HEK293 (cell line): ENCODE measurements around the gene TRAPPC2.

Source experiments
- CTCF ChIA-PET: fragments of 350-600 bp; formaldehyde crosslinking; extraction: SDS; loops from one replicate; lab custom pipeline; 2021; ENCODE audit warnings: antibody characterized with exemption; lab: Yijun Ruan, JAX
- POLR2A ChIA-PET: fragments of 300-600 bp; formaldehyde crosslinking; extraction: SDS; loops from one replicate; lab custom pipeline; 2020; ENCODE audit warnings: antibody characterized with exemption, inconsistent platforms; lab: Yijun Ruan, JAX
- H3K27ac ChIP-seq: fragments of 200-500 bp; sonication (Bioruptor generic); 2 replicates; pipeline ENCODE4 v1.5.1; 2014; ENCODE audit warnings: low read depth, low read length, control low read depth, inconsistent platforms; ENCODE audit errors: extremely low read depth
- H3K36me3 ChIP-seq, 2 experiments: fragments of 200-500 bp in 1 of 2; sonication (Bioruptor generic) in 1 of 2; 1 replicate in 1 of 2; 2 replicates in 1 of 2; pipeline ENCODE4 v1.5.1; 2014 to 2017; ENCODE audit warnings: inconsistent platforms in 2 of 2, low read length in 2 of 2; ENCODE audit not compliant: control insufficient read depth in 2 of 2, insufficient read depth in 1 of 2
- H3K4me1 ChIP-seq: fragments of 200-500 bp; sonication (Bioruptor generic); 2 replicates; pipeline ENCODE4 v1.5.1; 2014; ENCODE audit warnings: mild to moderate bottlenecking, low read length, inconsistent platforms; ENCODE audit not compliant: control insufficient read depth, insufficient read depth
- H3K4me3 ChIP-seq: 2 replicates; pipeline ENCODE4 v1.5.1; 2011; ENCODE audit warnings: low read depth, mild to moderate bottlenecking, control low read depth, low read length, moderate library complexity
- H3K9me3 ChIP-seq: fragments of 200-500 bp; sonication (Bioruptor generic); 2 replicates; pipeline ENCODE4 v1.5.1; 2014; ENCODE audit warnings: low read depth, low read length, inconsistent platforms; ENCODE audit not compliant: control insufficient read depth, insufficient read depth
- EGR2 ChIP-seq: fragments of 450-650 bp; formaldehyde crosslinking; IDR thresholded peaks from 2 replicates; pipeline ENCODE4 v1.5.1; 2016; ENCODE audit warnings: low read depth, missing biosample characterization, missing genetic modification characterization
- KLF1 ChIP-seq: fragments of 450-650 bp; formaldehyde crosslinking; IDR thresholded peaks from 2 replicates; pipeline ENCODE4 v1.5.1; 2016; ENCODE audit warnings: missing biosample characterization, missing genetic modification characterization
- MZF1 ChIP-seq: fragments of 450-650 bp; formaldehyde crosslinking; IDR thresholded peaks from 2 replicates; pipeline ENCODE4 v1.5.1; 2017; ENCODE audit warnings: missing biosample characterization, missing genetic modification characterization, borderline replicate concordance
- PRDM1 ChIP-seq: fragments of 450-650 bp; formaldehyde crosslinking; IDR thresholded peaks from 2 replicates; pipeline ENCODE4; 2016; ENCODE audit warnings: missing biosample characterization, missing genetic modification characterization
- RBAK ChIP-seq: fragments of 450-650 bp; formaldehyde crosslinking; IDR thresholded peaks from 2 replicates; pipeline ENCODE4 v1.5.1; 2016; ENCODE audit warnings: missing biosample characterization, missing genetic modification characterization
- SCRT2 ChIP-seq: fragments of 450-650 bp; formaldehyde crosslinking; IDR thresholded peaks from 2 replicates; pipeline ENCODE4 v1.5.1; 2016; ENCODE audit warnings: missing biosample characterization, missing genetic modification characterization
- SP7 ChIP-seq: fragments of 450-650 bp; formaldehyde crosslinking; IDR thresholded peaks from 2 replicates; pipeline ENCODE4 v1.5.1; 2016; ENCODE audit warnings: missing biosample characterization, missing genetic modification characterization
- ZBTB1 ChIP-seq: fragments of 450-650 bp; formaldehyde crosslinking; IDR thresholded peaks from 2 replicates; pipeline ENCODE4 v1.5.1; 2016; ENCODE audit warnings: missing biosample characterization, missing genetic modification characterization
- ZBTB17 ChIP-seq: fragments of 450-650 bp; formaldehyde crosslinking; IDR thresholded peaks from 2 replicates; pipeline ENCODE4 v1.5.1; 2016; ENCODE audit warnings: missing biosample characterization, missing genetic modification characterization
- ZBTB21 ChIP-seq: fragments of 450-650 bp; formaldehyde crosslinking; IDR thresholded peaks from 2 replicates; pipeline ENCODE4 v1.5.1; 2017; ENCODE audit warnings: missing biosample characterization, missing genetic modification characterization
- ZNF24 ChIP-seq: fragments of 450-650 bp; formaldehyde crosslinking; IDR thresholded peaks from 2 replicates; pipeline ENCODE4 v1.5.1; 2016; ENCODE audit warnings: missing biosample characterization, missing genetic modification characterization
- ZNF248 ChIP-seq: fragments of 450-650 bp; formaldehyde crosslinking; IDR thresholded peaks from 2 replicates; pipeline ENCODE4 v1.5.1; 2017; ENCODE audit warnings: missing biosample characterization, missing genetic modification characterization
- ZNF324 ChIP-seq: fragments of 450-650 bp; formaldehyde crosslinking; IDR thresholded peaks from 2 replicates; pipeline ENCODE4 v1.5.1; 2016; ENCODE audit warnings: missing biosample characterization, missing genetic modification characterization
- ZNF335 ChIP-seq: fragments of 450-650 bp; formaldehyde crosslinking; conservative IDR thresholded peaks from 2 replicates; pipeline ENCODE4 v1.5.1; 2016; ENCODE audit warnings: missing biosample characterization, missing genetic modification characterization
- ZNF366 ChIP-seq: fragments of 450-650 bp; formaldehyde crosslinking; conservative IDR thresholded peaks from 2 replicates; pipeline ENCODE4 v1.5.1; 2016; ENCODE audit warnings: missing biosample characterization, missing genetic modification characterization
- ZNF426 ChIP-seq: fragments of 450-650 bp; formaldehyde crosslinking; IDR thresholded peaks from 2 replicates; pipeline ENCODE4 v1.5.1; 2017; ENCODE audit warnings: missing biosample characterization, missing genetic modification characterization, mild to moderate bottlenecking, inconsistent platforms, moderate library complexity
- ZNF623 ChIP-seq: fragments of 450-650 bp; formaldehyde crosslinking; IDR thresholded peaks from 2 replicates; pipeline ENCODE4 v1.5.1; 2016; ENCODE audit warnings: missing biosample characterization, missing genetic modification characterization
- ZNF660 ChIP-seq: fragments of 450-650 bp; IDR thresholded peaks from 2 replicates; pipeline ENCODE4 v1.5.1; 2018; ENCODE audit warnings: missing biosample characterization, mild to moderate bottlenecking, missing genetic modification characterization
- ZNF777 ChIP-seq: fragments of 450-650 bp; formaldehyde crosslinking; IDR thresholded peaks from 2 replicates; pipeline ENCODE4 v1.5.1; 2017; ENCODE audit warnings: missing biosample characterization, missing genetic modification characterization, borderline replicate concordance
- TF ChIP-seq, protein P1 (sequence below): fragments of 450-650 bp; formaldehyde crosslinking; IDR thresholded peaks from 2 replicates; pipeline ENCODE4 v1.5.1; 2017; ENCODE audit warnings: missing biosample characterization, missing genetic modification characterization
- TF ChIP-seq, protein P2 (sequence below): fragments of 450-650 bp; formaldehyde crosslinking; IDR thresholded peaks from 2 replicates; pipeline ENCODE4 v1.5.1; 2016; ENCODE audit warnings: missing biosample characterization, missing genetic modification characterization
- TF ChIP-seq, protein P3 (sequence below): fragments of 450-650 bp; formaldehyde crosslinking; IDR thresholded peaks from 2 replicates; pipeline ENCODE4 v1.5.1; 2016; ENCODE audit warnings: missing biosample characterization, missing genetic modification characterization
- TF ChIP-seq, protein P4 (sequence below): fragments of 450-650 bp; formaldehyde crosslinking; IDR thresholded peaks from 2 replicates; pipeline ENCODE4 v1.5.1; 2017; ENCODE audit warnings: missing biosample characterization, missing genetic modification characterization

Gene TRAPPC2

GRCh38 chrX:13688384-13688957 is 45.9 kb downstream of the TRAPPC2 start:
- peak overlapping the region; percentile 94 for H3K4me3 ChIP-seq
- TF ChIP-seq ZBTB21 (tag by site-specific recombination) (peak; percentile 47; the same call in 1 of the 2 replicates), ZNF777 (no peak), ZNF660 (tag by site-specific recombination) (0 out of 2 replicates have a peak, but pooled peaks have one; percentile 62), ZNF366 (peak; percentile 73), ZBTB17 (tag by site-specific recombination) (peak; percentile 82), ZBTB1 (tag by site-specific recombination) (no peak), KLF1 (tag by site-specific recombination) (no peak), SP7 (0 out of 2 replicates have a peak, but pooled peaks have one; percentile 9), SCRT2 (tag by site-specific recombination) (0 out of 2 replicates have a peak, but pooled peaks have one; percentile 9), ZNF324 (tag by site-specific recombination) (0 out of 2 replicates have a peak, but pooled peaks have one; percentile 20), ZNF335 (peak; percentile 34), EGR2 (tag by site-specific recombination) (no peak), RBAK (tag by site-specific recombination) (no peak), PRDM1 (tag by site-specific recombination) (peak; percentile 81)
- TF ChIP-seq, protein P1, sequence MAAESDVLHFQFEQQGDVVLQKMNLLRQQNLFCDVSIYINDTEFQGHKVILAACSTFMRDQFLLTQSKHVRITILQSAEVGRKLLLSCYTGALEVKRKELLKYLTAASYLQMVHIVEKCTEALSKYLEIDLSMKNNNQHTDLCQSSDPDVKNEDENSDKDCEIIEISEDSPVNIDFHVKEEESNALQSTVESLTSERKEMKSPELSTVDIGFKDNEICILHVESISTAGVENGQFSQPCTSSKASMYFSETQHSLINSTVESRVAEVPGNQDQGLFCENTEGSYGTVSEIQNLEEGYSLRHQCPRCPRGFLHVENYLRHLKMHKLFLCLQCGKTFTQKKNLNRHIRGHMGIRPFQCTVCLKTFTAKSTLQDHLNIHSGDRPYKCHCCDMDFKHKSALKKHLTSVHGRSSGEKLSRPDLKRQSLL (tag by site-specific recombination): no peak
- TF ChIP-seq, all 188 proteins: peak for 9
- H3K9me3 ChIP-seq: no peaks in the 10 kb centered on the region
- ChIA-PET CTCF (interaction anchor here (0.5 to 2.6 kb wide), 13 partner anchors 8 to 289 kb away, joined by 3 to 9 read pairs (median 4); no protein-coding TSS in a partner anchor), POLR2A (interaction anchor here (1.1 to 3.2 kb wide), 10 partner anchors 8 to 48 kb away, joined by 3 to 21 read pairs (median 6); partner anchors contain the start of genes OFD1 and TRAPPC2)
- peaks cover 38% of the 10 kb centered on the region for H3K4me1 ChIP-seq
- peak overlapping the region; percentile 2; the same call in 1 of the 2 replicates for H3K27ac ChIP-seq
- no peaks in the 10 kb centered on the region for H3K36me3 ChIP-seq

GRCh38 chrX:13687203-13687602 is 47.2 kb downstream of the TRAPPC2 start:
- no peak overlapping the region; the same call in 1 of the 2 replicates for H3K27ac ChIP-seq
- ChIA-PET POLR2A (interaction anchor here (0.9 to 3.2 kb wide), 5 partner anchors 12 to 58 kb away, joined by 4 to 21 read pairs (median 7); no protein-coding TSS in a partner anchor), CTCF (interaction anchor here (0.6 to 2.6 kb wide), 8 partner anchors 16 to 737 kb away, joined by 3 to 9 read pairs (median 4); no protein-coding TSS in a partner anchor)
- no peak overlapping the region for H3K4me3 ChIP-seq
- H3K36me3 ChIP-seq: no peaks in the 10 kb centered on the region
- TF ChIP-seq, protein P2, sequence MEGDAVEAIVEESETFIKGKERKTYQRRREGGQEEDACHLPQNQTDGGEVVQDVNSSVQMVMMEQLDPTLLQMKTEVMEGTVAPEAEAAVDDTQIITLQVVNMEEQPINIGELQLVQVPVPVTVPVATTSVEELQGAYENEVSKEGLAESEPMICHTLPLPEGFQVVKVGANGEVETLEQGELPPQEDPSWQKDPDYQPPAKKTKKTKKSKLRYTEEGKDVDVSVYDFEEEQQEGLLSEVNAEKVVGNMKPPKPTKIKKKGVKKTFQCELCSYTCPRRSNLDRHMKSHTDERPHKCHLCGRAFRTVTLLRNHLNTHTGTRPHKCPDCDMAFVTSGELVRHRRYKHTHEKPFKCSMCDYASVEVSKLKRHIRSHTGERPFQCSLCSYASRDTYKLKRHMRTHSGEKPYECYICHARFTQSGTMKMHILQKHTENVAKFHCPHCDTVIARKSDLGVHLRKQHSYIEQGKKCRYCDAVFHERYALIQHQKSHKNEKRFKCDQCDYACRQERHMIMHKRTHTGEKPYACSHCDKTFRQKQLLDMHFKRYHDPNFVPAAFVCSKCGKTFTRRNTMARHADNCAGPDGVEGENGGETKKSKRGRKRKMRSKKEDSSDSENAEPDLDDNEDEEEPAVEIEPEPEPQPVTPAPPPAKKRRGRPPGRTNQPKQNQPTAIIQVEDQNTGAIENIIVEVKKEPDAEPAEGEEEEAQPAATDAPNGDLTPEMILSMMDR (tag by site-specific recombination): no peak
- no peak for TF ChIP-seq ZNF426 (tag by site-specific recombination)
- no peak for TF ChIP-seq ZNF623 (tag by site-specific recombination)
- TF ChIP-seq, protein P3, sequence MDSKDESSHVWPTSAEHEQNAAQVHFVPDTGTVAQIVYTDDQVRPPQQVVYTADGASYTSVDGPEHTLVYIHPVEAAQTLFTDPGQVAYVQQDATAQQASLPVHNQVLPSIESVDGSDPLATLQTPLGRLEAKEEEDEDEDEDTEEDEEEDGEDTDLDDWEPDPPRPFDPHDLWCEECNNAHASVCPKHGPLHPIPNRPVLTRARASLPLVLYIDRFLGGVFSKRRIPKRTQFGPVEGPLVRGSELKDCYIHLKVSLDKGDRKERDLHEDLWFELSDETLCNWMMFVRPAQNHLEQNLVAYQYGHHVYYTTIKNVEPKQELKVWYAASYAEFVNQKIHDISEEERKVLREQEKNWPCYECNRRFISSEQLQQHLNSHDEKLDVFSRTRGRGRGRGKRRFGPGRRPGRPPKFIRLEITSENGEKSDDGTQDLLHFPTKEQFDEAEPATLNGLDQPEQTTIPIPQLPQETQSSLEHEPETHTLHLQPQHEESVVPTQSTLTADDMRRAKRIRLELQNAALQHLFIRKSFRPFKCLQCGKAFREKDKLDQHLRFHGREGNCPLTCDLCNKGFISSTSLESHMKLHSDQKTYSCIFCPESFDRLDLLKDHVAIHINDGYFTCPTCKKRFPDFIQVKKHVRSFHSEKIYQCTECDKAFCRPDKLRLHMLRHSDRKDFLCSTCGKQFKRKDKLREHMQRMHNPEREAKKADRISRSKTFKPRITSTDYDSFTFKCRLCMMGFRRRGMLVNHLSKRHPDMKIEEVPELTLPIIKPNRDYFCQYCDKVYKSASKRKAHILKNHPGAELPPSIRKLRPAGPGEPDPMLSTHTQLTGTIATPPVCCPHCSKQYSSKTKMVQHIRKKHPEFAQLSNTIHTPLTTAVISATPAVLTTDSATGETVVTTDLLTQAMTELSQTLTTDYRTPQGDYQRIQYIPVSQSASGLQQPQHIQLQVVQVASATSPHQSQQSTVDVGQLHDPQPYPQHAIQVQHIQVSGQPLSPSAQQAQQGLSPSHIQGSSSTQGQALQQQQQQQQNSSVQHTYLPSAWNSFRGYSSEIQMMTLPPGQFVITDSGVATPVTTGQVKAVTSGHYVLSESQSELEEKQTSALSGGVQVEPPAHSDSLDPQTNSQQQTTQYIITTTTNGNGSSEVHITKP (tag by site-specific recombination): peak; percentile 35
- TF ChIP-seq, protein P4, sequence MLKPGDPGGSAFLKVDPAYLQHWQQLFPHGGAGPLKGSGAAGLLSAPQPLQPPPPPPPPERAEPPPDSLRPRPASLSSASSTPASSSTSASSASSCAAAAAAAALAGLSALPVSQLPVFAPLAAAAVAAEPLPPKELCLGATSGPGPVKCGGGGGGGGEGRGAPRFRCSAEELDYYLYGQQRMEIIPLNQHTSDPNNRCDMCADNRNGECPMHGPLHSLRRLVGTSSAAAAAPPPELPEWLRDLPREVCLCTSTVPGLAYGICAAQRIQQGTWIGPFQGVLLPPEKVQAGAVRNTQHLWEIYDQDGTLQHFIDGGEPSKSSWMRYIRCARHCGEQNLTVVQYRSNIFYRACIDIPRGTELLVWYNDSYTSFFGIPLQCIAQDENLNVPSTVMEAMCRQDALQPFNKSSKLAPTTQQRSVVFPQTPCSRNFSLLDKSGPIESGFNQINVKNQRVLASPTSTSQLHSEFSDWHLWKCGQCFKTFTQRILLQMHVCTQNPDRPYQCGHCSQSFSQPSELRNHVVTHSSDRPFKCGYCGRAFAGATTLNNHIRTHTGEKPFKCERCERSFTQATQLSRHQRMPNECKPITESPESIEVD: peak; percentile 80
- TF ChIP-seq ZNF248 (tag by site-specific recombination): no peak
- TF ChIP-seq ZNF24: no peak
- TF ChIP-seq MZF1 (tag by site-specific recombination): peak; percentile 55; the same call in 1 of the 2 replicates
- H3K4me1 ChIP-seq: peaks cover 26% of the 10 kb centered on the region
- no peaks in the 10 kb centered on the region for H3K9me3 ChIP-seq
